WTC11 (cell line): Measurements from ENCODE around the gene LHB. TPM values are rescaled to one million over a fixed set of nuclear protein-coding genes. Genes with fewer than 3 reads are reported as not detected.

ENCODE experiments used
- ATAC-seq: fragments of 200-7000 bp; cut with Tn5 transposase; 2 replicates; pipeline ENCODE4 v1.10.0; 2021; ENCODE audit warnings: mild to moderate bottlenecking, moderate library complexity
- CTCF ChIA-PET: fragments of 300-600 bp; sonication (Branson Sonifier 250); formaldehyde crosslinking; loops from one replicate; lab custom pipeline; 2021; ENCODE audit warnings: antibody characterized with exemption; lab: Charles Lee
- POLR2A ChIA-PET: fragments of 350-600 bp; sonication (Branson Sonifier 250); formaldehyde crosslinking; loops from one replicate; lab custom pipeline; 2021; ENCODE audit warnings: antibody characterized with exemption; lab: Charles Lee
- DNase-seq: peaks from one replicate; pipeline ENCODE4 v3.0.0; 2021; ENCODE audit warnings: low spot score
- H3K27ac Mint-ChIP-seq: 2 replicates; pipeline ENCODE4 v1.8.0; 2021; ENCODE audit warnings: mixed read lengths
- H3K27me3 Mint-ChIP-seq: 2 replicates; pipeline ENCODE4 v1.8.0; 2021; ENCODE audit warnings: low read depth, mild to moderate bottlenecking, moderate library complexity, mixed read lengths
- H3K36me3 Mint-ChIP-seq: 2 replicates; pipeline ENCODE4 v1.8.0; 2021; ENCODE audit warnings: mixed read lengths
- H3K4me1 Mint-ChIP-seq: 2 replicates; pipeline ENCODE4 v1.8.0; 2022; ENCODE audit warnings: mixed read lengths
- H3K4me3 Mint-ChIP-seq: 2 replicates; pipeline ENCODE4 v1.8.0; 2021; ENCODE audit warnings: mild to moderate bottlenecking, moderate library complexity, mixed read lengths
- H3K9me3 Mint-ChIP-seq: 2 replicates; pipeline ENCODE4 v1.8.0; 2021; ENCODE audit warnings: mixed read lengths
- FOXK1 ChIP-seq: sonication (generic); formaldehyde crosslinking; IDR thresholded peaks from 2 replicates; pipeline ENCODE4 v1.8.0; 2022; ENCODE audit warnings: mild to moderate bottlenecking, moderate library complexity, missing genetic modification reagents
- ZNF121 ChIP-seq: sonication (generic); formaldehyde crosslinking; IDR thresholded peaks from 2 replicates; pipeline ENCODE4 v1.8.0; 2023; ENCODE audit warnings: missing genetic modification reagents
- ZNF416 ChIP-seq: fragments of 250-450 bp; sonication (Bioruptor Pico); IDR thresholded peaks from 2 replicates; pipeline ENCODE4 v1.9.0; 2021; ENCODE audit warnings: mild to moderate bottlenecking, inconsistent platforms
- total RNA-seq: library from RNA; stranded (reverse); gene quantifications from 3 replicates; pipeline ENCODE4 v1.2.3, GENCODE V29; 2021
- TF ChIP-seq, protein P1 (sequence below): sonication (generic); formaldehyde crosslinking; IDR thresholded peaks from 2 replicates; pipeline ENCODE4 v1.8.0; 2022; ENCODE audit warnings: missing genetic modification reagents
- TF ChIP-seq, protein P2 (sequence below): sonication (generic); formaldehyde crosslinking; IDR thresholded peaks from 2 replicates; pipeline ENCODE4 v1.8.0; 2023; ENCODE audit warnings: missing genetic modification reagents, mild to moderate bottlenecking, borderline replicate concordance
- TF ChIP-seq, protein P3 (sequence below): fragments of 250-450 bp; sonication (Bioruptor Pico); IDR thresholded peaks from 2 replicates; pipeline ENCODE4 v2.1.2; 2022; ENCODE audit warnings: mild to moderate bottlenecking, moderate library complexity
- TF ChIP-seq, protein P4 (sequence below): sonication (generic); formaldehyde crosslinking; IDR thresholded peaks from 2 replicates; pipeline ENCODE4 v1.8.1; 2023; ENCODE audit warnings: mild to moderate bottlenecking, moderate library complexity, missing genetic modification reagents
- TF ChIP-seq, protein P5 (sequence below): fragments of 250-450 bp; sonication (Bioruptor Pico); IDR thresholded peaks from 2 replicates; pipeline ENCODE4 v1.9.0; 2021; ENCODE audit warnings: mild to moderate bottlenecking
- TF ChIP-seq, protein P6 (sequence below): sonication (generic); formaldehyde crosslinking; IDR thresholded peaks from 2 replicates; pipeline ENCODE4 v1.8.1; 2022; ENCODE audit warnings: low read depth, missing genetic modification reagents, borderline replicate concordance

LHB gene
- total RNA-seq, 1 experiment from 2014 or later, result not detected

DNA sequence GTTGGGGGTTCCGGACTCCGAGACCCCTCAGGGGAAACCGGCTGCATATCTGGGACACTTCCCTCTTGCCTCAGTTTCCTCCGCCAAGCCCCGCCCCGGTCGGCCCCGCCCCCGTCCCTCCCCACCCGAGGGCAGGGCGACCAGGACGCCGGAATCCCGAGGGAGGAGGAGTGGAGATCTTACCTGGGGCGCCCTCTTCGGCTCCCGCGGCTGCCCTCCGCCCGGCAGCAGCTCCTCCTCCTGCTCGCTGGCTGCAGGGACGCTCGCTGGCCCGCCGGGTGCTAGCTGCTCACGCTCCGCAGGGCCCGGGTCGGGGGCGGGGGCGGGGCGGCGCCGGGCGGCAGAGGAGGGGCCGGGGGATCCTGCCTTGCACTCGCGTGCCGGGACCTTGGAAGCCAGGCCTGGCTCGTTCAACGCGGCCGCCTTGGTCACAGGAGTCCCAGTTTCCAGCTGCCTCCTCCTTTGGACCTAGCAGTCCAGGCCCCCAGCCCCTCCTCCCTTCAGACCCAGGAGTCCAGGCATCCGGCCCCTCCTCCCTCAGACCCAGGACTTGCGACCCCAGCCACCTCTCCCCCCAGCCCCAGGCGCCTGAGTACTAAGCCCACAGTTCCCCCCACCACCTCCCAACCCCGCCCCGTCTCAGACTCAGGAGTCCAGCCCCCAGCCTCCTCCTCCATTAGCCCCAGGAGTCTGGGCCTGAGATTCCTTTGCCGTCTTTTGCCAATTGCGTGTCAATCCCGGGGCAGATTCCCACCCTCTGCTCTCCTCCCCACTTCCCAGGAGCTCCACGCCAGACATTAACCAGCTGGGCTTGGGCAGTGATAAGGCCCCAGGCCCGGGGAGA is 48.1 kb upstream of the LHB start, which contains the start of gene NTF4:
NTF4 (minus strand) TSS at position 51 of the 844 bp plus-strand sequence. CDS start 2,821 bp downstream, outside the sequence.
- H3K4me1 Mint-ChIP-seq, result peaks cover 33% of the 10 kb centered on the region
- ATAC-seq (peak; percentile 73), DNase-seq (peak; percentile 78)
- peaks cover 8% of the 10 kb centered on the region for H3K9me3 Mint-ChIP-seq
- ChIA-PET POLR2A (interaction anchor here (1.1 to 1.3 kb wide), 2 partner anchors 84 to 145 kb away, joined by 3 to 4 read pairs; no protein-coding TSS in a partner anchor), CTCF (interaction anchor here (0.8 to 4.6 kb wide), 12 partner anchors 8 to 134 kb away, joined by 3 to 26 read pairs (median 8); partner anchors contain the start of genes CGB7, GYS1, LIN7B and RUVBL2)
- TF ChIP-seq, protein P1, sequence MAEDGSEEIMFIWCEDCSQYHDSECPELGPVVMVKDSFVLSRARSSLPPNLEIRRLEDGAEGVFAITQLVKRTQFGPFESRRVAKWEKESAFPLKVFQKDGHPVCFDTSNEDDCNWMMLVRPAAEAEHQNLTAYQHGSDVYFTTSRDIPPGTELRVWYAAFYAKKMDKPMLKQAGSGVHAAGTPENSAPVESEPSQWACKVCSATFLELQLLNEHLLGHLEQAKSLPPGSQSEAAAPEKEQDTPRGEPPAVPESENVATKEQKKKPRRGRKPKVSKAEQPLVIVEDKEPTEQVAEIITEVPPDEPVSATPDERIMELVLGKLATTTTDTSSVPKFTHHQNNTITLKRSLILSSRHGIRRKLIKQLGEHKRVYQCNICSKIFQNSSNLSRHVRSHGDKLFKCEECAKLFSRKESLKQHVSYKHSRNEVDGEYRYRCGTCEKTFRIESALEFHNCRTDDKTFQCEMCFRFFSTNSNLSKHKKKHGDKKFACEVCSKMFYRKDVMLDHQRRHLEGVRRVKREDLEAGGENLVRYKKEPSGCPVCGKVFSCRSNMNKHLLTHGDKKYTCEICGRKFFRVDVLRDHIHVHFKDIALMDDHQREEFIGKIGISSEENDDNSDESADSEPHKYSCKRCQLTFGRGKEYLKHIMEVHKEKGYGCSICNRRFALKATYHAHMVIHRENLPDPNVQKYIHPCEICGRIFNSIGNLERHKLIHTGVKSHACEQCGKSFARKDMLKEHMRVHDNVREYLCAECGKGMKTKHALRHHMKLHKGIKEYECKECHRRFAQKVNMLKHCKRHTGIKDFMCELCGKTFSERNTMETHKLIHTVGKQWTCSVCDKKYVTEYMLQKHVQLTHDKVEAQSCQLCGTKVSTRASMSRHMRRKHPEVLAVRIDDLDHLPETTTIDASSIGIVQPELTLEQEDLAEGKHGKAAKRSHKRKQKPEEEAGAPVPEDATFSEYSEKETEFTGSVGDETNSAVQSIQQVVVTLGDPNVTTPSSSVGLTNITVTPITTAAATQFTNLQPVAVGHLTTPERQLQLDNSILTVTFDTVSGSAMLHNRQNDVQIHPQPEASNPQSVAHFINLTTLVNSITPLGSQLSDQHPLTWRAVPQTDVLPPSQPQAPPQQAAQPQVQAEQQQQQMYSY, result peak; percentile 33; the same call in 1 of the 2 replicates
- TF ChIP-seq, protein P2, sequence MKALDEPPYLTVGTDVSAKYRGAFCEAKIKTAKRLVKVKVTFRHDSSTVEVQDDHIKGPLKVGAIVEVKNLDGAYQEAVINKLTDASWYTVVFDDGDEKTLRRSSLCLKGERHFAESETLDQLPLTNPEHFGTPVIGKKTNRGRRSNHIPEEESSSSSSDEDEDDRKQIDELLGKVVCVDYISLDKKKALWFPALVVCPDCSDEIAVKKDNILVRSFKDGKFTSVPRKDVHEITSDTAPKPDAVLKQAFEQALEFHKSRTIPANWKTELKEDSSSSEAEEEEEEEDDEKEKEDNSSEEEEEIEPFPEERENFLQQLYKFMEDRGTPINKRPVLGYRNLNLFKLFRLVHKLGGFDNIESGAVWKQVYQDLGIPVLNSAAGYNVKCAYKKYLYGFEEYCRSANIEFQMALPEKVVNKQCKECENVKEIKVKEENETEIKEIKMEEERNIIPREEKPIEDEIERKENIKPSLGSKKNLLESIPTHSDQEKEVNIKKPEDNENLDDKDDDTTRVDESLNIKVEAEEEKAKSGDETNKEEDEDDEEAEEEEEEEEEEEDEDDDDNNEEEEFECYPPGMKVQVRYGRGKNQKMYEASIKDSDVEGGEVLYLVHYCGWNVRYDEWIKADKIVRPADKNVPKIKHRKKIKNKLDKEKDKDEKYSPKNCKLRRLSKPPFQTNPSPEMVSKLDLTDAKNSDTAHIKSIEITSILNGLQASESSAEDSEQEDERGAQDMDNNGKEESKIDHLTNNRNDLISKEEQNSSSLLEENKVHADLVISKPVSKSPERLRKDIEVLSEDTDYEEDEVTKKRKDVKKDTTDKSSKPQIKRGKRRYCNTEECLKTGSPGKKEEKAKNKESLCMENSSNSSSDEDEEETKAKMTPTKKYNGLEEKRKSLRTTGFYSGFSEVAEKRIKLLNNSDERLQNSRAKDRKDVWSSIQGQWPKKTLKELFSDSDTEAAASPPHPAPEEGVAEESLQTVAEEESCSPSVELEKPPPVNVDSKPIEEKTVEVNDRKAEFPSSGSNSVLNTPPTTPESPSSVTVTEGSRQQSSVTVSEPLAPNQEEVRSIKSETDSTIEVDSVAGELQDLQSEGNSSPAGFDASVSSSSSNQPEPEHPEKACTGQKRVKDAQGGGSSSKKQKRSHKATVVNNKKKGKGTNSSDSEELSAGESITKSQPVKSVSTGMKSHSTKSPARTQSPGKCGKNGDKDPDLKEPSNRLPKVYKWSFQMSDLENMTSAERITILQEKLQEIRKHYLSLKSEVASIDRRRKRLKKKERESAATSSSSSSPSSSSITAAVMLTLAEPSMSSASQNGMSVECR (CRISPR knock-in tag), result no peak
- peak within 1 kb of the TSS; percentile 66 for H3K4me3 Mint-ChIP-seq
- no peak within 1 kb of the TSS for H3K27ac Mint-ChIP-seq
- H3K27me3 Mint-ChIP-seq, result peaks cover 79% of the 10 kb centered on the region
- no peaks in the 10 kb centered on the region; the same call in 1 of the 2 replicates for H3K36me3 Mint-ChIP-seq

DNA sequence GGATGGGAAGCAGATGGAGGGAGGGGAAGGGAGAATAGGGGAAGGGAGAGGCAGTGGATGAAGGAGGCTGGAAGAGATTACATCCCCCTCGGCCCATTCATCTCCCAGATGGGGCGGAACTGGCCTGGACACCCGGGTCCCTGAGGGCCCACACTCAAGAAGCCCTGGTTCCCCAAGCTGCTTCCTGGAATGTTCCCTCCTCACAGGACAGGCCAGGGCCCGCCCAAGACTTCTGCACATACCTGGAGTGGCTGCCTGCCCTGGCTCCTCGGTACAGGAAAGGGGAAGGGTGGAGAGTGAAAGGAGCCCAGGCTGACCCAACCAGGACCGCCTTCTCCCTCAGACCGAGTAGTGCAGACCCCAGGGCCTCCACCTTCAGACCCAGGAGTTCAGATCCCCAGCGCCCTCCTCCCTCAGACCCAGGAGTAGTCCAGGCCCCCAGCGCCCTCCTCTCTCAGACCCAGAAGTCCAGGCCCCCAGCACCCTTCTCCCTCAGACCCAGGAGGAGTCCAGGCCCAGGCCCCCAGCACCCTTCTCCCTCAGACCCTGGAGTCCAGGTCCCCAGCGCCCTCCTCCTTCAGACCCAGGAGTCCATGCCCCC is 47.2 kb upstream of the LHB start:
- DNase-seq, result peak; percentile 45
- ChIA-PET POLR2A (interaction anchor here (1.3 kb wide), 1 partner anchor 85 kb away, joined by 4 read pairs; no protein-coding TSS in a partner anchor), CTCF (interaction anchor here (0.5 to 4.6 kb wide), 10 partner anchors 7 to 135 kb away, joined by 3 to 26 read pairs (median 14); partner anchors contain the start of genes CGB2, CGB7, GYS1 and RUVBL2)
- Mint-ChIP-seq H3K36me3 (no peaks in the 10 kb centered on the region; the same call in 1 of the 2 replicates), H3K27ac (no peak overlapping the region), H3K4me1 (peaks cover 33% of the 10 kb centered on the region), H3K27me3 (peaks cover 79% of the 10 kb centered on the region), H3K9me3 (peaks cover 2% of the 10 kb centered on the region), H3K4me3 (peak overlapping the region; percentile 59)
- TF ChIP-seq, protein P3, sequence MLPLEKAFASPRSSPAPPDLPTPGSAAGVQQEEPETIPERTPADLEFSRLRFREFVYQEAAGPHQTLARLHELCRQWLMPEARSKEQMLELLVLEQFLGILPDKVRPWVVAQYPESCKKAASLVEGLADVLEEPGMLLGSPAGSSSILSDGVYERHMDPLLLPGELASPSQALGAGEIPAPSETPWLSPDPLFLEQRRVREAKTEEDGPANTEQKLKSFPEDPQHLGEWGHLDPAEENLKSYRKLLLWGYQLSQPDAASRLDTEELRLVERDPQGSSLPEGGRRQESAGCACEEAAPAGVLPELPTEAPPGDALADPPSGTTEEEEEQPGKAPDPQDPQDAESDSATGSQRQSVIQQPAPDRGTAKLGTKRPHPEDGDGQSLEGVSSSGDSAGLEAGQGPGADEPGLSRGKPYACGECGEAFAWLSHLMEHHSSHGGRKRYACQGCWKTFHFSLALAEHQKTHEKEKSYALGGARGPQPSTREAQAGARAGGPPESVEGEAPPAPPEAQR (CRISPR knock-in tag), result no peak
- TF ChIP-seq ZNF416 (CRISPR knock-in tag) (no peak), ZNF121 (CRISPR knock-in tag) (no peak), FOXK1 (CRISPR knock-in tag) (no peak)
- TF ChIP-seq, protein P4, sequence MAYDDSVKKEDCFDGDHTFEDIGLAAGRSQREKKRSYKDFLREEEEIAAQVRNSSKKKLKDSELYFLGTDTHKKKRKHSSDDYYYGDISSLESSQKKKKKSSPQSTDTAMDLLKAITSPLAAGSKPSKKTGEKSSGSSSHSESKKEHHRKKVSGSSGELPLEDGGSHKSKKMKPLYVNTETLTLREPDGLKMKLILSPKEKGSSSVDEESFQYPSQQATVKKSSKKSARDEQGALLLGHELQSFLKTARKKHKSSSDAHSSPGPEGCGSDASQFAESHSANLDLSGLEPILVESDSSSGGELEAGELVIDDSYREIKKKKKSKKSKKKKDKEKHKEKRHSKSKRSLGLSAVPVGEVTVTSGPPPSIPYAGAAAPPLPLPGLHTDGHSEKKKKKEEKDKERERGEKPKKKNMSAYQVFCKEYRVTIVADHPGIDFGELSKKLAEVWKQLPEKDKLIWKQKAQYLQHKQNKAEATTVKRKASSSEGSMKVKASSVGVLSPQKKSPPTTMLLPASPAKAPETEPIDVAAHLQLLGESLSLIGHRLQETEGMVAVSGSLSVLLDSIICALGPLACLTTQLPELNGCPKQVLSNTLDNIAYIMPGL (CRISPR knock-in tag), result no peak
- TF ChIP-seq, protein P5, sequence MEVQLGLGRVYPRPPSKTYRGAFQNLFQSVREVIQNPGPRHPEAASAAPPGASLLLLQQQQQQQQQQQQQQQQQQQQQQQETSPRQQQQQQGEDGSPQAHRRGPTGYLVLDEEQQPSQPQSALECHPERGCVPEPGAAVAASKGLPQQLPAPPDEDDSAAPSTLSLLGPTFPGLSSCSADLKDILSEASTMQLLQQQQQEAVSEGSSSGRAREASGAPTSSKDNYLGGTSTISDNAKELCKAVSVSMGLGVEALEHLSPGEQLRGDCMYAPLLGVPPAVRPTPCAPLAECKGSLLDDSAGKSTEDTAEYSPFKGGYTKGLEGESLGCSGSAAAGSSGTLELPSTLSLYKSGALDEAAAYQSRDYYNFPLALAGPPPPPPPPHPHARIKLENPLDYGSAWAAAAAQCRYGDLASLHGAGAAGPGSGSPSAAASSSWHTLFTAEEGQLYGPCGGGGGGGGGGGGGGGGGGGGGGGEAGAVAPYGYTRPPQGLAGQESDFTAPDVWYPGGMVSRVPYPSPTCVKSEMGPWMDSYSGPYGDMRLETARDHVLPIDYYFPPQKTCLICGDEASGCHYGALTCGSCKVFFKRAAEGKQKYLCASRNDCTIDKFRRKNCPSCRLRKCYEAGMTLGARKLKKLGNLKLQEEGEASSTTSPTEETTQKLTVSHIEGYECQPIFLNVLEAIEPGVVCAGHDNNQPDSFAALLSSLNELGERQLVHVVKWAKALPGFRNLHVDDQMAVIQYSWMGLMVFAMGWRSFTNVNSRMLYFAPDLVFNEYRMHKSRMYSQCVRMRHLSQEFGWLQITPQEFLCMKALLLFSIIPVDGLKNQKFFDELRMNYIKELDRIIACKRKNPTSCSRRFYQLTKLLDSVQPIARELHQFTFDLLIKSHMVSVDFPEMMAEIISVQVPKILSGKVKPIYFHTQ (CRISPR knock-in tag), result no peak
- TF ChIP-seq, protein P6, sequence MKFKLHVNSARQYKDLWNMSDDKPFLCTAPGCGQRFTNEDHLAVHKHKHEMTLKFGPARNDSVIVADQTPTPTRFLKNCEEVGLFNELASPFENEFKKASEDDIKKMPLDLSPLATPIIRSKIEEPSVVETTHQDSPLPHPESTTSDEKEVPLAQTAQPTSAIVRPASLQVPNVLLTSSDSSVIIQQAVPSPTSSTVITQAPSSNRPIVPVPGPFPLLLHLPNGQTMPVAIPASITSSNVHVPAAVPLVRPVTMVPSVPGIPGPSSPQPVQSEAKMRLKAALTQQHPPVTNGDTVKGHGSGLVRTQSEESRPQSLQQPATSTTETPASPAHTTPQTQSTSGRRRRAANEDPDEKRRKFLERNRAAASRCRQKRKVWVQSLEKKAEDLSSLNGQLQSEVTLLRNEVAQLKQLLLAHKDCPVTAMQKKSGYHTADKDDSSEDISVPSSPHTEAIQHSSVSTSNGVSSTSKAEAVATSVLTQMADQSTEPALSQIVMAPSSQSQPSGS (CRISPR knock-in tag), result no peak
- peak; percentile 42 for ATAC-seq
